SK-N-SH (cell line): Measurements from ENCODE around the gene EML1.

Experiments used
- EZH2phosphoT487 ChIP-seq: fragments of 200-600 bp; sonication (generic); IDR thresholded peaks from 2 replicates; pipeline ENCODE4 v1.6.1; 2017; ENCODE audit warnings: low read depth, mixed run types, mild to moderate bottlenecking, antibody characterized with exemption, moderate library complexity, borderline replicate concordance
- NFIC ChIP-seq: IDR thresholded peaks from 2 replicates; pipeline ENCODE4 v1.4.0; 2012; ENCODE audit warnings: borderline replicate concordance
- RCOR1 ChIP-seq: fragments of 150-350 bp; IDR thresholded peaks from 2 replicates; pipeline ENCODE4 v1.6.1; 2017; ENCODE audit warnings: antibody characterized with exemption, low read length
- RFX5 ChIP-seq: IDR thresholded peaks from 2 replicates; pipeline ENCODE4 v1.6.1; 2012; ENCODE audit warnings: mild to moderate bottlenecking, improper control_type of control experiment, low read length
- RXRA ChIP-seq: IDR thresholded peaks from 2 replicates; pipeline ENCODE4 v1.4.0; 2012; ENCODE audit warnings: low read depth, mild to moderate bottlenecking, borderline replicate concordance
- SIN3A ChIP-seq: IDR thresholded peaks from 2 replicates; pipeline ENCODE4 v1.6.1; 2012; ENCODE audit warnings: low read depth, mild to moderate bottlenecking, low read length, moderate library complexity, borderline replicate concordance
- TF ChIP-seq, protein P1 (sequence below): fragments of 200-600 bp; sonication (generic); IDR thresholded peaks from 2 replicates; pipeline ENCODE4 v1.6.1; 2017; ENCODE audit warnings: antibody characterized with exemption, mild to moderate bottlenecking, moderate library complexity

DNA sequence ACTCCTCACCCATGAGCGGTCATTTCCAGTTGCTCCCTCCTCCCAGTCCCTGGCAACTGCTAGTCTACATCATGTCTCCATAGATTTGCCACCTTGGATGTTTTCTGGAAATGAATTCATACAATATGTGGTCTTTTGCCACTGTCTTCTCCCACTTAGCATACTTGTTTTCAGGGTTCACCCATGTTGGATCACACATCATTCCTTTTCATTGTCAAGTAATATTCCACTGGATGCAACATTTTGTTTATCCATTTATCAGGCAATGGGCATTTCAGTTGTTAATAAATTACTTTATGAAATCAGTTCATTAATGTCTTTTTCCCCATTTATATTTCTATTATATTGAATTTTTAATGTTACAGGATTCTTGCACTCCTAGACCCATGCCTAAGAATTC is 64.3 kb downstream of the EML1 start:
- TF ChIP-seq SIN3A (no peak), RFX5 (no peak), NFIC (no peak), EZH2phosphoT487 (no peak), RCOR1 (no peak), RXRA (no peak)
- TF ChIP-seq, protein P1, sequence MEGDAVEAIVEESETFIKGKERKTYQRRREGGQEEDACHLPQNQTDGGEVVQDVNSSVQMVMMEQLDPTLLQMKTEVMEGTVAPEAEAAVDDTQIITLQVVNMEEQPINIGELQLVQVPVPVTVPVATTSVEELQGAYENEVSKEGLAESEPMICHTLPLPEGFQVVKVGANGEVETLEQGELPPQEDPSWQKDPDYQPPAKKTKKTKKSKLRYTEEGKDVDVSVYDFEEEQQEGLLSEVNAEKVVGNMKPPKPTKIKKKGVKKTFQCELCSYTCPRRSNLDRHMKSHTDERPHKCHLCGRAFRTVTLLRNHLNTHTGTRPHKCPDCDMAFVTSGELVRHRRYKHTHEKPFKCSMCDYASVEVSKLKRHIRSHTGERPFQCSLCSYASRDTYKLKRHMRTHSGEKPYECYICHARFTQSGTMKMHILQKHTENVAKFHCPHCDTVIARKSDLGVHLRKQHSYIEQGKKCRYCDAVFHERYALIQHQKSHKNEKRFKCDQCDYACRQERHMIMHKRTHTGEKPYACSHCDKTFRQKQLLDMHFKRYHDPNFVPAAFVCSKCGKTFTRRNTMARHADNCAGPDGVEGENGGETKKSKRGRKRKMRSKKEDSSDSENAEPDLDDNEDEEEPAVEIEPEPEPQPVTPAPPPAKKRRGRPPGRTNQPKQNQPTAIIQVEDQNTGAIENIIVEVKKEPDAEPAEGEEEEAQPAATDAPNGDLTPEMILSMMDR = no peak
